ENCODE data around the gene WDR70. TPM values are rescaled to one million over a fixed set of nuclear protein-coding genes. Genes with fewer than 3 reads are reported as not detected.

Gene WDR70
- total RNA-seq, 1 donor from 2014 or later, result 17.6 TPM

- peak; percentile 92 for DNase-seq (ENCODE audit: extremely low read depth, low read depth, low spot score)
These were observed 338.7 kb downstream of the WDR70 start for GRCh38 chr5:37717613-37718431.

DNA sequence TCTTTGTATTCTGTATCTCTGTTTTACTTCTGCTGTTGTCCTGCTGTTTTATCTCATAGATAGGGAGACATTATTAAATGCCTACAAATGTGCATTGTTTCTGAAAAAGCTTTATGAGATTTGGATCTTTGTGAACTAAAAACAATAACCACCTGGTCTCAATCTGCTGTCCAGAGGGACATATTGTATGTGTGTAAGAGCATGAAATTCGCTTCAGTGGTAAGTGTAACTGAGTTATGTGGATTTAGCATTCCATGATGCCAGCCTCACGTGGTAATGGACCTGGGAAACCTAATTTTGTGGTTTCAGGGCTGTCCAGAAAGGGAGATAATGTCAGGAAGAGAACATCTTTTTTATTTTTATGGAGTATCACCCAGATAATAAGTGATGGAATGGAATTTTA is 341.4 kb downstream of the WDR70 start:
- no peak for DNase-seq (ENCODE audit: extremely low read depth, low read depth, low spot score)

GRCh38 chr5:37721447-37721871 is 342.3 kb downstream of the WDR70 start:
- no peak for DNase-seq (ENCODE audit: extremely low read depth, low read depth, low spot score)

GRCh38 chr5:37722236-37723161 is 343.4 kb downstream of the WDR70 start:
- no peak for DNase-seq (ENCODE audit: extremely low read depth, low read depth, low spot score)

DNA sequence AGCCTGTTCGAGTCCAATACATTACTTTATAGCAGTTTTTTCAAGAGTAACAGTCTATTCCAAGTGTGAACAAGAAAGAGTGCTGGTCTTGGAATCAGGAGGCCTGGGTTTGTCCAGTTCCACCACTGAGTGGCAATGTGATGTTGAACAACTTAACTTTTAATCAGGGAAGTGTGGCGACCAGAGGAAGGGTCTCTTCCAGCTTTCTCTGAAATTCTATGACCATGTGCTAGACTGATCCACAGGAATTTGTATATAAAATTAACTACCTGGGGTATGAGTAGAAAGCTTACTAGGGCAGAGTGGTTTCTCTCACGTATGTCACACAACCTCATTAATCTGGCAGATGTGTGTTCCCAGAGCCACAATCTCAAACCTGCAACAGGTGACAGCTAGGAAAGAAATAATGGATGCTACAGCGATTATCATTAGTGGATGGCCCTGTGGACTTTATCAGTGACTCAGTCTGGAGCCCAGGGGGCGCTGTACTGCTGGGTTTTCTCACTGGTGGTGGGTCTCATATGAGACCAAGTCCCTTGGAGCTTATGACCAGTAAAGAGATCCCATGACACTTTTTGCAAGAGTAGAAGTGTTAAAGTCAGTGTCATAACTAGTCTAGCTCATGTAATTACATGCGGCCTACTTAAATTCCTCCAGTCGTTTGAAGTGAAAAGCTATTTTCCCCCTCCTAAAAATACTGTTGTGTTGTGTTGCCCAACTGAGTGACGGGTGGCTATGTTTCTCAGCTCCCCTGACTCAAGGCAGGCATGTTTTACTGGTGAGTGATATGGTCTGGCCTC is 344.2 kb downstream of the WDR70 start:
- no peak for DNase-seq (ENCODE audit: extremely low read depth, low read depth, low spot score)

GRCh38 chr5:37724395-37725125 is 345.4 kb downstream of the WDR70 start:
- no peak for DNase-seq (ENCODE audit: extremely low read depth, low read depth, low spot score)

GRCh38 chr5:37725185-37725584 is 346.1 kb downstream of the WDR70 start:
- DNase-seq (ENCODE audit: extremely low read depth, low read depth, low spot score), result no peak

- no peak for DNase-seq (ENCODE audit: extremely low read depth, low read depth, low spot score)
These were observed 348.1 kb downstream of the WDR70 start for GRCh38 chr5:37727238-37727637.

GRCh38 chr5:37730896-37731455 is 351.9 kb downstream of the WDR70 start:
- no peak for DNase-seq (ENCODE audit: extremely low read depth, low read depth, low spot score)

DNA sequence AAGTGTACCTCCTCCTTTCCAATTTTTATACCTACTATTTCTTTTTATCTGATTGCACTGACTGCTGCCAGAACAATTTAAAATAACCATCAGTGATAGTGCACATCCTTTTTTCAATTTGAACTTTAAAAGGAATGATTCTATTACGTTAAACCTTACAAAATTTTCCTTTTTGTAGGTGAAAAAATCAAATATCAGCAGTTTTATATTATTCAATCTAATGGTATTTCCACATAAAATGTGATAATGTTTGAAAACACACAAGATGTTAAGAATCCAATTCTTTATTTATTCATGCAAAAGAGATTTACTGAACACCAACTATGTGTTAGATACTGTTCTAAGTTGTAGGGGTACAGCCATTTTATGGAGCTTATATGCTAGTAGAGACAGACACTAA is 355.0 kb downstream of the WDR70 start:
- no peak for DNase-seq (ENCODE audit: extremely low read depth, low read depth, low spot score)

DNA sequence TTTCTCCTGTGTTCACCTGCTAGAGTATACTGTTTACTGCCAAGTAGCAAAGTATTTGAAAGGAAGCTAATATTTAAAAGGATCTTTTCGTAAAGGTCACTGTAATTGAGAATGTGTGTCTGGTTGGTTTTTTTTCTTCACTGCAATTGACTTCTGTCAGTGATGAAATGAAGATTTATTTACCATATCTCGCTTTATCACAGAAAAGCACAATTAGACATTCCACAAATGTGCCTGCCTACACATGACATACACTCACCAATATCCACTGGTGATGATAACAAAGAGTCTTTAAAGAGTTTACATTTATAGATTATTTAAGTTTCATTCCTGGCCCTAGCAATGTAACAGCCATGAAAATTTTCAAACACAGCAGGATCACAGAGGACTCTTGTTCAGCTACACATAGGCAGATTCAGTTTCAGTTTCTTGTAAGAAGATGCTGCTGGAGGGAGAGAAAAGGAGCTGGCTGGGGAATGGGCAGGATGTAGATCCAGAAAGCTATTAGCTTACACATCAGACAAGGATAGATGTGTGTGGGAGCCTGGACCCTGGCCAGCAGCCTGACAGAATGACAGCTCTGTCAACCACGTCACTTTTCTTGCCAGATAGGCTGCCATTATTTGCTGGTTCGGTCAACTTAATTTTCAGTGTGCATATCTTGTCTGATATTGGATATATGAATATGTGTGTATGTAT is 356.7 kb downstream of the WDR70 start:
- no peak for DNase-seq (ENCODE audit: extremely low read depth, low read depth, low spot score)

- no peak for DNase-seq (ENCODE audit: extremely low read depth, low read depth, low spot score)
These were observed 357.3 kb downstream of the WDR70 start for GRCh38 chr5:37736397-37736796.

DNA sequence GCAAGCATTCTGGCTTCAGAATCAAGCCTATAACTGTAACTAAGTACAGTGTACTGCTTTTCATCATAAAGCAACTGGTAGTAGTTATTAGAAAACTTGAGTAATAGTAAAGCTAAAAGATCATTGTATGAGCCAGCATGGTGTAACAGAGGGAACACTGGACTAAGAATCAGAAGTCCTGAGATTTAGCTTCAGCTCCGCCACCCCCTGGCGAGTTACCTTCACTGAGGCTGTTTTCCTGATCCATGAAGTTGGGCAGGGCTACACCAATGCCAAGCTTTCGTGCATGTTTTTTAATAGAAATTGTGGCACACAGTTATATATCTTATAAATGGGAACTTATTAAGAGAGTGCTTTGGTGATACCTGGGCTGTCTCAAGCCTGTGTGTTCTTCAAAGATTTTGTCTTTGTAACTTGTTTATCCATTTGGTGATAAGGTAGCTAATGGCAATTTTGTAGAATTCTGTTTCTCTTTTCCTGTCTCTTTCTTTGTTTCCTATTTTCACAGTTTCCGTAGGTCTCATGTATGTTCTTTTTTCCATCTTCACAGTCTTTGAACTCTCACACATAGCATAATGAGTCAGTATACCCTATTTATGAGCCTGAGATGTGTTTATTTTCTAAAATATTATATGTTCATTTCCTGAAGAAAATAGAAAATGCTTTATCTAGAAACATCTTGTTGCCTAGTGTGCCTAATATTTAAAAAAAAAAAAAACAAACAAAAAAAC is 358.4 kb downstream of the WDR70 start:
- DNase-seq (ENCODE audit: extremely low read depth, low read depth, low spot score), result no peak

- DNase-seq (ENCODE audit: extremely low read depth, low read depth, low spot score), result peak; percentile 89
These were observed 359.1 kb downstream of the WDR70 start for GRCh38 chr5:37738057-37738691.

DNA sequence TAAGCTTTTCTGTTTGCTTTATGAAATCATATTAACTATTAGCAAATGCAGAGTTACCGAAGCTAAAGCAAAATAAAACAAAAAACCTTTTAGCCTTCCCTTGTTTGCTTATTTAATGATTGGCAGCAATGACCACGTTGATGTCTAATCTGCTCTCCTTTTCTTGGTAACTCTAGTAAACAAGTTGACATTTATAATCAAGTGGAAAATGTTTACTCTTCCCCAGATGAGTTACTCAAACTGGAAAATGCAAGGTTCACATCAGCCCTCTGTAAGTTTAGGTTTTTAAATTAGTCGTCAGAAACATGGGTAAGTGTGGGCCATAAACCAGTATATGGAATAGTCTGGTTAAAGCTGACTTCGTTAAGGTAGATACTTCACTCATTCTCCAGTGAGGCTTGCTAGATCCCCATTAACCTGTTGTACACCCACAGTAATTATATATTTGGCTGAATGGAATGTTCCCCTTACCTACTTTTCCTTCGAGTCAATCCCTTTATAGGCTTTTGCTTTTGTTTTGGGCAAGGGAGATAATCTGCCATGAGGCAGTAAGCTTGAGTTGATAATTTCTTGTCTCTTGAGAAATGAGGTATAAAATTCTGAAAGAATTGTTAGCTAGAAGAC is 359.9 kb downstream of the WDR70 start:
- DNase-seq (ENCODE audit: extremely low read depth, low read depth, low spot score), result no peak

GRCh38 chr5:37739817-37740261 is 360.7 kb downstream of the WDR70 start:
- no peak for DNase-seq (ENCODE audit: extremely low read depth, low read depth, low spot score)

DNA sequence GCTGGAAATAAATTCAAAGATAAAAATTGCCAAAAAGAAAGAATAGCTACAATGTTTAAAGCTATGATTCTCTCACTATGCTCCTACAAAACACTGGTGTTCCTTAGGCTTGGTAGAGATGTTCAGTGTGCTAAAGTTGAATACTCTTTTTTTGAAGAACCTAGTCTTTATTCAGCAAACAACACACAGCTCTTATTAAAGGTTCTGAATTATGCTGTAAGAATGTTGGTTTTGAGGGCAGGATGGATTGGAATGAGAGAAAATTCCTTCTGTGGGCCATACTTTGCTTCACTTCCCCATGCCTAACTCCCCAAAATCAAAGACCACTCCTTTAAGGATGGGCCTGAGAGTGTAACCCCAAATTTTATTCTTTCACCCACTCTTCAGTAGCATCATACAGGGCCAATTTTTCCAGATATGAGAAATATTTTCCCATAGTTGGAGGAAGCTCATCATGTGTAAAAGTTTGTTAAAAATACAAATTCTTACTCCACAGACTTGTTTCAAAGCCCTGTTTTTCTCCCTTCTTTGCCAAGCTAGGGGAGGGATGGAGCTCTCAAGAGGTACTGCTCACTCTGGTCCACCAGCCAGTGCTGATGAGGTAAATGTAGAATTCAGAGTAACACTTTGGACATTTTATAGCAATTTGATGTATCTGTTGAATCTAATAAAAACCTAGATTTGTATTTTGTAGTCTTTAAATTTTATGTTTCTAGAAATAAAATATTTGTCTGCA is 361.4 kb downstream of the WDR70 start:
- DNase-seq (ENCODE audit: extremely low read depth, low read depth, low spot score), result no peak

All from glomerular endothelial cell (primary cell).